Measurements from ENCODE around the gene SFXN5.
"Not testable (repeated sequence)": the region's sequence is repeated elsewhere in the genome, so short reads cannot be mapped to it uniquely, and the experiment has no call there.

The SFXN5 gene

DNA sequence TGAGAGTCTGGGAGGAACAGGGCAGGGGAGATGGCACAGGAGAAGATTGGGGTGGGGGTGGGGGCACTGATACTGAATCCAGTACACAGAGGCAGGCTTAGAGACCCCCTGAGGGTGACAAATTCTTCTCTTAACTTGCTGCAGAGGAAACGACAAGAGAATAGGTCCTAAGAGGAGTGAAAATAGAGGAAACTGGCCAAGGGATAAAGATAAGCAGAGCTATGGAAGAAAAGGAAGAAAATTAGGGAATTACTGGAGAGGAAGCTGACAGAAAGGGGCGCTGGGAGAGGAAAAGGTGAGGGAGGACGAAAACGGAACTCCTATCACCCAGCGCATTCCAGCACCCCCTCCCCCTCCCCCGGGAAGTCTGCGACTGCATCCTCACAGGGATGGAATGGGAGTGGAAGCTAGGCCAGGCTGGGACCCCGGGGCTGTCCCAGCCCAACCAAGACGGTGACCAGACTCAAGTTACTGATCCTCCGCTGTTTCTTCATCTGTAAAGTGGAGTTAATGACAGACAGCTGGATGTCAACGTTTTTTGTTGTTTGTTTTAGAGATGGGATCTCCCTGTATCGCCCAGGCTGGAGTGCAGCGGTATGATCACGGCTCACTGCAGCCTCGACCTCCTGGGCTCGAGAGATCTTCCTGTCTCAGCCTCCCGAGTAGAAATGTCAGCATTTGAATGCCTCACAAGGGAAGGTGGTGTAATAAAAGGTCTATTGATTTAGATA is 156.8 kb downstream of the SFXN5 start:
- Histone ChIP-seq H3K4me3 (ENCODE audit: low read depth in 1 of 2, low read length in 2 of 2) (no peak overlapping the region), H3K9ac (ENCODE audit: low read length) (no peak overlapping the region), H3K27me3 (ENCODE audit: control insufficient read depth in 1 of 2, insufficient read depth in 2 of 2, low read length in 2 of 2) (peaks cover 71 to 92% of the 10 kb centered on the region in 2 donors), H3K4me1 (ENCODE audit: insufficient read depth, low read length) (peaks cover 23% of the 10 kb centered on the region), H3K27ac (ENCODE audit: low read depth, low read length) (no peak overlapping the region), H3K9me3 (ENCODE audit: low read length) (peaks cover 5% of the 10 kb centered on the region), H3K36me3 (ENCODE audit: insufficient read depth, low read length) (no peaks in the 10 kb centered on the region)

DNA sequence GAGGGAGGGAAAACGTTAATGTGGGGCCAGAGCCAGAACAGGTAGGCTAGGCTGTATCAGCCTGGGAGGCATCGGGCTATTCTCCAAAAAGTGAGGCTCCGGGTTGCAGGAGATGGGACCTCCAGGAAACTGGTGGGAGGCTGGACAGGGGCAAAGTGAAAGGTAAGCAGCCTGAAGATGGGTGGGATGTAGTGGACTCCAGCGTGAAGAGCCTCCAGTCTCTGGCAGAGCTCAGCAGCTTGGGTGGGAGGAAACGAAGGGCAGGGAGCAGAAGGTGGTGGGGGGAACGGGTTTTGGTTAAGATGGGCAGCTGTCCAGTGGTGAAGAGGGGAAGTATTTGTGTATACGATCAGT is 157.3 kb downstream of the SFXN5 start:
- Histone ChIP-seq H3K27ac (ENCODE audit: low read depth, low read length) (no peak overlapping the region), H3K4me1 (ENCODE audit: insufficient read depth, low read length) (peaks cover 23% of the 10 kb centered on the region), H3K27me3 (ENCODE audit: control insufficient read depth in 1 of 2, insufficient read depth in 2 of 2, low read length in 2 of 2) (peaks cover 68 to 92% of the 10 kb centered on the region in 2 donors), H3K9me3 (ENCODE audit: low read length) (peaks cover 5% of the 10 kb centered on the region), H3K9ac (ENCODE audit: low read length) (no peak overlapping the region), H3K4me3 (ENCODE audit: low read depth in 1 of 2, low read length in 2 of 2) (no peak overlapping the region), H3K36me3 (ENCODE audit: insufficient read depth, low read length) (no peaks in the 10 kb centered on the region)

DNA sequence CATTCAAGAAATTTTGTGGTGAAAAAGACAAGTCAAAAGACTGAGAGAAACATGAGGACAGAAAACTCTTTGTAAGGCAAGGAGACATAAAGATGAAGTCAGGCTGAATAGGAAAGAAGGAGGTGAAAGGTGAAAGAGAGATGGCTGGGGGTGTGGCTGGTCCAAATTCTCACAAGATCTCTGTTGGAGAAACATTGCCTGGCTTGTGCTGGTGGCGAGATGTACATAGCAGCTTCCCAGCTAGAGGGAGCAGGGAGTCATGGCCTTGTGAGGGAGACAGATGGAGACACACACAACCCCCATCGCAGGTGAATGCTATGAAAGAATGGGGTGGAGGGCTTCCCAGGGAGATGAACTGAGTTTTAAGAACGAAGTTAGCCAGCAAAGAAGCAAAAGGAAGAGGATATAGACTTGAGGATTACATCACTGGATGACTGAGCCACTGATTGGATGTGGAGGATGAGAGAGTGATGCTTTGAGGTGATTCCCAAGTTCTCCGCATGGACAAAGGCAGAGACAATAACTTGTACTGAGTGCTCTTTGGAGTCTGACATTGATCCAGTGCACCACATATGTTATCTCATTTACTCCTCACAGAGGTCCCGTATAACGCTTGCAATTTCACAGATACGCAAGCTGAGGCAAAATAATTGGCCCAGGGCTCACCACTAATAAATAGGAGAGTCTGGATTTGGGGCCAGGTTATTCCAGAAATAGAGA is 157.9 kb downstream of the SFXN5 start:
- Histone ChIP-seq H3K36me3 (ENCODE audit: insufficient read depth, low read length) (no peaks in the 10 kb centered on the region), H3K4me3 (ENCODE audit: low read depth in 1 of 2, low read length in 2 of 2) (no peak overlapping the region), H3K27ac (ENCODE audit: low read depth, low read length) (no peak overlapping the region), H3K4me1 (ENCODE audit: insufficient read depth, low read length) (peaks cover 20% of the 10 kb centered on the region), H3K27me3 (ENCODE audit: control insufficient read depth in 1 of 2, insufficient read depth in 2 of 2, low read length in 2 of 2) (peaks cover 62 to 89% of the 10 kb centered on the region in 2 donors), H3K9me3 (ENCODE audit: low read length) (peaks cover 5% of the 10 kb centered on the region), H3K9ac (ENCODE audit: low read length) (no peak overlapping the region)

DNA sequence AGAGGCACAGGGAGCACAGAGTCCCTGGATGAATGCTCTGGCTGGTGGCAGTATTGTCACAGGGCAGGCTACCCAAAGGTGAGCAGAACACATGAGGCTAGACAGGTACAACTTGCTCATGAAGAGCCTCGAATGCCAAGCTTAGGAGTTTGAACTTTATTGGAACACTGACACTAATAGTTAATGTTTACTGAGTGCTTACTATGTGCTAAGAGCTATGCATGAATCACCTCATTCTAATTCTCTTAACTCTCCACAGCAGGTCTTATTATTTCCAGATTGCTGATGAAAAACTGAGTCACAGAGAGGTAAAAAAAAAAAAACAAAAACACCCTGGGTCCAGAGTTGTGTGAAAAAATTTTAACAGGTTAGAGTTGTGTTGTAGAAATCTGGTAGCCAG is 160.3 kb downstream of the SFXN5 start:
- Histone ChIP-seq H3K9me3 (ENCODE audit: low read length) (peaks cover 5% of the 10 kb centered on the region), H3K4me3 (ENCODE audit: low read depth in 1 of 2, low read length in 2 of 2) (no peak overlapping the region), H3K36me3 (ENCODE audit: insufficient read depth, low read length) (no peaks in the 10 kb centered on the region), H3K4me1 (ENCODE audit: insufficient read depth, low read length) (peaks cover 7% of the 10 kb centered on the region), H3K27ac (ENCODE audit: low read depth, low read length) (no peak overlapping the region), H3K9ac (ENCODE audit: low read length) (no peak overlapping the region), H3K27me3 (ENCODE audit: control insufficient read depth in 1 of 2, insufficient read depth in 2 of 2, low read length in 2 of 2) (peaks cover 54 to 70% of the 10 kb centered on the region in 2 donors)

DNA sequence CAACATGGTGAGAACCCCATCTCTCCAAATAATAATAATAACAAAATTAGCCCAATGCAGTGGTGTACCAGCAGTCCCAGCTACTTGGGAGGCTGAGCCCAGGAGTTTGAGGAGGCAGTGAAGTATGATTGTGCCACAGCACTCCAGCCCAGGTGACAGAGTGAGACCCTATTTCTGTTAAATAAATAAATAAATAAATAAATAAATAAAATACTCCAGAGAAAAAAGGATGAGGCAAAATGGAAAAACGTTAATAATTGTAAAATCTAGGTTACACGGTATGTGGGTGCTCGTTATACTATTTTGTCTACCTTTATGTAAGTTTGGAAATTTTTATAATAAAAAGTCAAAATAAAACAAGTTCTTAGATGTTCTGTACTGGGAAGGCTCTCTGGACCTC is 162.8 kb downstream of the SFXN5 start:
- Histone ChIP-seq H3K27ac (ENCODE audit: low read depth, low read length) (no peak overlapping the region), H3K4me1 (ENCODE audit: insufficient read depth, low read length) (no peaks in the 10 kb centered on the region), H3K36me3 (ENCODE audit: insufficient read depth, low read length) (no peaks in the 10 kb centered on the region), H3K9ac (ENCODE audit: low read length) (no peak overlapping the region), H3K9me3 (ENCODE audit: low read length) (peaks cover 7% of the 10 kb centered on the region), H3K4me3 (ENCODE audit: low read depth in 1 of 2, low read length in 2 of 2) (no peak overlapping the region), H3K27me3 (ENCODE audit: control insufficient read depth in 1 of 2, insufficient read depth in 2 of 2, low read length in 2 of 2) (peaks cover 32 to 45% of the 10 kb centered on the region in 2 donors)

DNA sequence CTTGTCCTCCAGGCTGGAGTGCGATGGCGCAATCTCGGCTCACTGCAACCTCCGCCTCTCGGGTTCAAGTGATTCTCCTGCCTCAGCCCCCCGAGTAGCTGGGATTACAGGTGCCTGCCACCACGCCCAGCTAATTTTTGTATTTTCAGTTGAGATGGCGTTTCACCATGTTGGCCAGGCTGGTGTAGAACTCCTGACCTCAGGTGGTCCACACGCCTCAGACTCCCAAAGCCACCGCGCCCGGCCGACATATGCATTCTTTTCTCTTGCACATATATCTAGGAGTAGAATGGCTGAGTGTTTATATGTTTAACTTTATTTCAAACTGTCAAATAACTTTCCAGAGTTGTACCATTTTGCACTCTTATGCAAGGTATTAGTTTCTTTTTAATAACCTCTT is 164.1 kb downstream of the SFXN5 start:
- H3K4me1 ChIP-seq (ENCODE audit: insufficient read depth, low read length); H3K36me3 ChIP-seq (ENCODE audit: insufficient read depth, low read length); H3K9me3 ChIP-seq (ENCODE audit: low read length); H3K9ac ChIP-seq (ENCODE audit: low read length); H3K27ac ChIP-seq (ENCODE audit: low read depth, low read length); H3K4me3 ChIP-seq (ENCODE audit: low read depth in 1 of 2, low read length in 2 of 2): not testable (repeated sequence)
- peaks cover 29 to 35% of the 10 kb centered on the region in 2 donors for H3K27me3 ChIP-seq (ENCODE audit: control insufficient read depth in 1 of 2, insufficient read depth in 2 of 2, low read length in 2 of 2)

DNA sequence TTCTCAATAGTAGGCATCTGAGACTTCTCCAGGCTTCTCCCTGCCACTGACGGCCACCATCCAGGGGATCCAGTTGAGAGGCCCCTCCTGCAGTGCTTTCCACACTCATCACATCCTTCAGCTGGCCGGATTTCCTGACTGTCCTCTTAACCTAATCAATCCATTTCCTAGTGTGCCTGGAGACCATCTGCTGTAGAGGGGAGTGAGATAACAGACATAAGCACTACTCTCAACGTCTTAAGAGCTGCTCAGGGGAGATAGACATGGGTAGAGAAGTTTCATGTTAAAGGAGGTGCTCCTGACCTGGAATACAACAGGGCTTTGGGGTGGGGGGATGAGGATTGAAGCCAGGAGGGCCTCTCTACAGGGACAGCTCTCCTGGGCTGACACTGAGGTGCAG is 170.1 kb downstream of the SFXN5 start:
- Histone ChIP-seq H3K36me3 (ENCODE audit: insufficient read depth, low read length) (no peaks in the 10 kb centered on the region), H3K4me3 (ENCODE audit: low read depth in 1 of 2, low read length in 2 of 2) (no peak overlapping the region), H3K27ac (ENCODE audit: low read depth, low read length) (no peak overlapping the region), H3K9ac (ENCODE audit: low read length) (no peak overlapping the region), H3K27me3 (ENCODE audit: control insufficient read depth in 1 of 2, insufficient read depth in 2 of 2, low read length in 2 of 2) (peaks cover 0 to 5% of the 10 kb centered on the region in 2 donors), H3K4me1 (ENCODE audit: insufficient read depth, low read length) (no peaks in the 10 kb centered on the region), H3K9me3 (ENCODE audit: low read length) (peaks cover 5% of the 10 kb centered on the region)

DNA sequence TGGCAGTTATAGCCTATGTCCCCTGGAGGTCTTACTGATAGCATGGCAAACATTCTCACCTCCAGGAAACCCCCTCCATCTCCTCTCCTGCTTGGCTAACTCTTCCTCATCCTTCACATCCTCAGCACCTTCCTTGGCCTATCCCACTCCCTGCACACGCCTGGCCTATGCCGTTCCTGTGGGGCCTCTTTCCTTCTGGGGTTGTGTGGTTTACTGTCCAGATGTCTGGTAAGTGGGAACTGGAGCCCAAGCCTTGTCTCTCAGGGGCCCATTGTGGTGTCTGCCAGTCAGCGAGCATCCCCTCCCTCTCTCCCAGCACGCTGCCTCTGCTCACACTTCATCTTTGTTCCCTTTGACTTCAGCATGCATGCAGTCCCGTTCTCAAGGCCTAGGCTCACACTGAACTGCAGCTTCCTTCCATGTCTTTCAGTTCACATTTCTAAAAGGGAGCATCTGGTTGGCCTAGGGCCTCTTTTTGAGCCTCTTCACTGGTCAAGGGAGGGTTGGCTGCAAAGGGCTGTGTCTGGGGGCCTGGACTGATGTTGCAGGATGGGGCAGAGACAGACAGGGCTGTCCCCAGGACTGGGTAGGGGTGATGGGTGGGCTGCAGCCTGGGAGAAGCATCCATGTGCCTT is 171.2 kb downstream of the SFXN5 start:
- H3K4me1 ChIP-seq (ENCODE audit: insufficient read depth, low read length): no peaks in the 10 kb centered on the region
- H3K27ac ChIP-seq (ENCODE audit: low read depth, low read length): no peak overlapping the region
- H3K27me3 ChIP-seq (ENCODE audit: control insufficient read depth in 1 of 2, insufficient read depth in 2 of 2, low read length in 2 of 2): peaks cover 0 to 11% of the 10 kb centered on the region in 2 donors
- no peaks in the 10 kb centered on the region for H3K36me3 ChIP-seq (ENCODE audit: insufficient read depth, low read length)
- no peak overlapping the region for H3K4me3 ChIP-seq (ENCODE audit: low read depth in 1 of 2, low read length in 2 of 2)
- H3K9me3 ChIP-seq (ENCODE audit: low read length): no peaks in the 10 kb centered on the region
- H3K9ac ChIP-seq (ENCODE audit: low read length): no peak overlapping the region

DNA sequence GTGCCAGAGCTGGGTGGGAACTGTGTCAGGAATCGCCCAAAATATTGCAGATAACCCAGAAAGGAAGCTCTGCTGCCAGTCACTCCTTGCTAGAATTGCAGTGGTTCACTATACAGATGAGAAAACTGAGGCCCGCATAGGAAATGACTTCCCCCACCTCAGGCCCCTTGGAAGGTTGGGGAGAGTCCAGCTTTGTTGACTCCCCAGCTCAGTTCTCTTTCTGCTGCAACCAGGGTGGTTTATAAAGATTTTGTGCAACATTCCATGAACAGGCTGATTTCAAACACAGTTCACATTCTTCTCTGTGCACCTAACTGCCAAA is 173.0 kb downstream of the SFXN5 start:
- no peak overlapping the region for H3K9ac ChIP-seq (ENCODE audit: low read length)
- H3K4me1 ChIP-seq (ENCODE audit: insufficient read depth, low read length): no peaks in the 10 kb centered on the region
- H3K4me3 ChIP-seq (ENCODE audit: low read depth in 1 of 2, low read length in 2 of 2): no peak overlapping the region
- no peaks in the 10 kb centered on the region for H3K9me3 ChIP-seq (ENCODE audit: low read length)
- no peaks in the 10 kb centered on the region for H3K36me3 ChIP-seq (ENCODE audit: insufficient read depth, low read length)
- peaks cover 0 to 28% of the 10 kb centered on the region in 2 donors for H3K27me3 ChIP-seq (ENCODE audit: control insufficient read depth in 1 of 2, insufficient read depth in 2 of 2, low read length in 2 of 2)
- no peak overlapping the region for H3K27ac ChIP-seq (ENCODE audit: low read depth, low read length)

DNA sequence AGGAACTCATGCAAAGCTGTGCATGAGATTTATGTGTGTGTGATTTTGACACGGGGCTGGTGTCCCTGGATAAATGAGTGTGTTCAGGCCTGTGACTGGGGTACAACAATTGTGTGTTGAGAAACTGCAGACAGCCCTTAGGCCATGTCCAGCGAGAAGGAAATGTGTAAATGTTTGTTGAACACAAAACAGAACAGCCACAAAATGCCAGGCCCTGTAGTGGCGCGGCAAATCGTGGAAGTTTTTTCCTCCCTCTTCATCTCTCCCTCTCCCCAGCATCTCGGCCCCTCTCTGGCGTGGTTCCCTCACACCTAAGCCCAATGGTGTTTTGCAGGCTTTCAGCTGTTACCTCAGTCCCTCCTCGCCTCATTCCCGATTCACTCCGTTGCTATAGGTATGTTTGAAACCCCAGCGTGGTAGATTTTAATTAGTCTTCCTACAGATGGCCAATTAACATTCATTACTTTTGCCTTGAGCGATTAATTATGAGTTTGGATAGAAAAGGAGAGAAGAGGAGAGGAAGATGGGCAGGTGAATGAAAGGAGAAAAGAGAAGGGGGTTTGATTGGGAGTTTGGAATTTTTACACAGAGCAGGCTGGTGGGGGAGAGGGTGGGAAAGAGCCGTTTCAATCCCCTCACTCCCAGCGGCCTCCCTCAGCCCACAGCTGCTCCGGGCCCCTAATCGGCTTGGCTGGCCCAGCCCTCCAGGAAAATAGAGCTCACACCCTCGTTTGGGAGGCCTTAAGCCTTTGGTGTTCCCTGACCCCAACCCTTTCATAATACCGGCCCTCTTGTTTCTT is 173.5 kb downstream of the SFXN5 start:
- Histone ChIP-seq H3K36me3 (ENCODE audit: insufficient read depth, low read length) (no peaks in the 10 kb centered on the region), H3K27me3 (ENCODE audit: control insufficient read depth in 1 of 2, insufficient read depth in 2 of 2, low read length in 2 of 2) (peaks cover 0 to 31% of the 10 kb centered on the region in 2 donors), H3K27ac (ENCODE audit: low read depth, low read length) (no peak overlapping the region), H3K4me1 (ENCODE audit: insufficient read depth, low read length) (no peaks in the 10 kb centered on the region), H3K4me3 (ENCODE audit: low read depth in 1 of 2, low read length in 2 of 2) (no peak overlapping the region), H3K9me3 (ENCODE audit: low read length) (no peaks in the 10 kb centered on the region), H3K9ac (ENCODE audit: low read length) (no peak overlapping the region)

DNA sequence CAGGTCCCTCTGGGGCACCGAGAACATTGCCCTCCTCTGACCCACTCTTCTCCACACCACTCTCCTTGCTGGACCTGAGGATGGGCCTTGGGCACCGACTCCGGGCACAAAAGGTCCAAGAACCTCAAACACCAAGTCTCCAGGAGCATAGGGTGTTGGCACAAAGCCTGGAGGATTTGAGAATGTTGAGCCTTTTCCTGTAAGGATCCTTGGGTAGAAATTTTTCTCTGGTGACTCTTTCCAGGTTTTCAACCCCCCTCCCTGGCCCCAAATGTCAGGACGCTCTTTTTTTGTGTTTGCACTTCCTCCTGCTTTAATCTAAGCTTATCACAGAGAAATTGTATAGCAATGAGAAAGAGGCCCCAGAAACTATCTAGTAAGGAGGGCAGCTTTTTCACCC is 175.1 kb downstream of the SFXN5 start:
- Histone ChIP-seq H3K4me1 (ENCODE audit: insufficient read depth, low read length) (no peaks in the 10 kb centered on the region), H3K27ac (ENCODE audit: low read depth, low read length) (no peak overlapping the region), H3K9me3 (ENCODE audit: low read length) (no peaks in the 10 kb centered on the region), H3K27me3 (ENCODE audit: control insufficient read depth in 1 of 2, insufficient read depth in 2 of 2, low read length in 2 of 2) (peaks cover 0 to 31% of the 10 kb centered on the region in 2 donors), H3K36me3 (ENCODE audit: insufficient read depth, low read length) (peaks cover 11% of the 10 kb centered on the region), H3K9ac (ENCODE audit: low read length) (no peak overlapping the region), H3K4me3 (ENCODE audit: low read depth in 1 of 2, low read length in 2 of 2) (no peak overlapping the region)
